Ishikawa (cell line): Measurements from ENCODE around the gene KIFC3.

Source experiments
- CEBPB ChIP-seq: IDR thresholded peaks from 2 replicates; pipeline ENCODE4 v1.6.1; 2012
- REST ChIP-seq: IDR thresholded peaks from 2 replicates; pipeline ENCODE4 v1.6.1; 2012; ENCODE audit warnings: low read depth, mild to moderate bottlenecking

DNA sequence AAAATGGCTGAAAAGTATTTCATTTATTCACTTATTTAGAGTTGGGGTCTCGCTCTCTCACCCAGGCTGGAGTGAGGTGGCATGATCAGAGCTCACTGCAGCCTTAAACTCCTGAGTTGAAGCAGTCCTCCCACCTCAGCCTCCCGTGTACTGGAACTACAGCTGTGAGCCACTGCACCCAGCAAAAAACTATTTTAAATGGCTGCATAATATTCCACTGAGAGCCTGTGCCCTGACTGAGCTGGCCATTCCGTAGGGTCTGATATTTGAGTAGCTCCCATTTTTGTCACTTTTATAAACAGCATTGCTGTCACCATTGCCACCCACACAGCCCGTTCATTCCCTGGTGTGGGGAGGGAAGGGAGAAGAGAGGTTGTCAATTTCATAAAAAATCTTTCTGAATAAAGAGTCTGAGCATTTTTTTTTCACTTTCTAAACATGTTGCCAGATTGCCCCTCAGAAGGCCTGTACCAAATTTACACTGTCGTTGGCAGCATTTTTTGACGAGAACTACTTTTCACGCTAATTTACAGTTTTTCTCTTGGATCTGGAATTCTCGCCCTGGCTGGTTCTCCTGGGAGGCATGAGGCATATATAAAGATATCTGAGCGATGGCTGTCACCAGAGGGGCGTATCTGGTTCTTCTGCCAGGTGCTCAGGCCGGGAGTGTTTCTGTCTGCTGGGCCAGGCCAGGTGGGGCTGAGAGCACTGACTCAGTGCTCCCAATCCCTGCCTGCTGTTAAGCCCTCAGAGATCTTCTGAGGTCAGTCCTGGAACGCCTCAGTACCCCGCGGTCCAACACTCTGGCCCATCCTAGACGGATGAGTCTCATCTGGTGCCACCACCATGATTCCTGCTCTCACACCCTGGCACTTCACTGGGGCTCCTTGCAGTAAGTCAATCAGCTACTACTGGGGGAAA, 7.2 kb upstream of the KIFC3 start:
- TF ChIP-seq CEBPB (no peak), REST (no peak)
